ENCODE results near the gene LETM1.

The LETM1 gene

DNA sequence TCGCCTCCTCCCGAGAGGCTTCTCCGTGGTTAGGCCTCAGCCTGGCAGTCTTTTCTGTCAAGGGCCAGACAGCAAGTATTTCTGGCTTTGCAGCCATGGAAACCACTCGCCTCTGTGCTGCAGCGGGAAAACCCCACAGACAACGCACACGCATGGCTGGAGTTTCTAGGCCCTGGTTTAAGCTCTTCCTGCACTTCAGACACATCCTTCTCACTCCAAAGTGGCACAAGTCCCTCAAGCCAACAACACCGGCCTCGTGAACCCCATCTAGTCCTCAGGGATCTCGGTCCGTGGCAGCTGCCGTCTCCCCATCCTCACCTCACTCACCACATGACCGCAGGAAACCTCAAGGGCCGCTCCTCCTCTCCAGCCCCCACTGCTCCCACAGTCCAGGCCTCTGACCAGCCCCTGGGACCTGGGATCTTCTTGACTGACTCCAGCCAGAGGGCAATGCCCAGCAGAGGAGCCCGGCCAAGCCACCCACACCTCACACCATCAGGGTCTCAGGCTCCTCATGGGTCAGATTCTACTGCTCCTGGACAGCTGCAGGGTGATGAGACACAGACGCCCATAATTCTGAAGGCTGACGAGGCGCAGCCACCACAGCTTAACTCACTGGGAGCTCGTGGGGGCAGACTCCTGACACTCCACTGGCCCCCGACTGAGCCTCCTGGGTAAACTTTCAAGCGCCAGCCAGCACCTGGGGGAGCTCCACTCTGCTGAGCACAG lies 21.7 kb downstream of the LETM1 start:
- no peaks in the 10 kb centered on the region for H3K4me1 ChIP-seq (ENCODE audit: control insufficient read depth, insufficient read depth, low read length)
- no peak overlapping the region for H3K9ac ChIP-seq (ENCODE audit: low read length)
- no peaks in the 10 kb centered on the region for H3K27me3 ChIP-seq (replicated peaks; ENCODE audit: control insufficient read depth, insufficient read depth, low read length)
- peaks cover 98% of the 10 kb centered on the region for H3K36me3 ChIP-seq (ENCODE audit: control insufficient read depth, insufficient read depth, low read length, severe bottlenecking)
- DNase-seq (ENCODE audit: low read depth), result no peak
- H3K4me3 ChIP-seq (ENCODE audit: low read length), result no peak overlapping the region
- no peaks in the 10 kb centered on the region for H3K9me3 ChIP-seq (ENCODE audit: control insufficient read depth, low read length)

- no peaks in the 10 kb centered on the region for H3K4me1 ChIP-seq (ENCODE audit: control insufficient read depth, insufficient read depth, low read length)
- H3K9ac ChIP-seq (ENCODE audit: low read length), result no peak overlapping the region
- H3K4me3 ChIP-seq (ENCODE audit: low read length), result no peak overlapping the region
- H3K36me3 ChIP-seq (ENCODE audit: control insufficient read depth, insufficient read depth, low read length, severe bottlenecking), result peaks cover 91% of the 10 kb centered on the region
- no peak for DNase-seq (ENCODE audit: low read depth)
- no peaks in the 10 kb centered on the region for H3K9me3 ChIP-seq (ENCODE audit: control insufficient read depth, low read length)
- no peaks in the 10 kb centered on the region for H3K27me3 ChIP-seq (replicated peaks; ENCODE audit: control insufficient read depth, insufficient read depth, low read length)
These were observed 22.5 kb downstream of the LETM1 start for GRCh38 chr4:1833307-1834046.

GRCh38 chr4:1832690-1833089 lies 23.3 kb downstream of the LETM1 start:
- Histone ChIP-seq H3K9me3 (ENCODE audit: control insufficient read depth, low read length) (no peaks in the 10 kb centered on the region), H3K4me1 (ENCODE audit: control insufficient read depth, insufficient read depth, low read length) (no peaks in the 10 kb centered on the region), H3K4me3 (ENCODE audit: low read length) (no peak overlapping the region), H3K27me3 (replicated peaks; ENCODE audit: control insufficient read depth, insufficient read depth, low read length) (no peaks in the 10 kb centered on the region), H3K9ac (ENCODE audit: low read length) (no peak overlapping the region), H3K36me3 (ENCODE audit: control insufficient read depth, insufficient read depth, low read length, severe bottlenecking) (peaks cover 83% of the 10 kb centered on the region)
- DNase-seq (ENCODE audit: low read depth), result no peak

- no peaks in the 10 kb centered on the region for H3K9me3 ChIP-seq (ENCODE audit: control insufficient read depth, low read length)
- H3K4me3 ChIP-seq (ENCODE audit: low read length), result no peak overlapping the region
- H3K4me1 ChIP-seq (ENCODE audit: control insufficient read depth, insufficient read depth, low read length), result no peaks in the 10 kb centered on the region
- DNase-seq (ENCODE audit: low read depth), result no peak
- H3K36me3 ChIP-seq (ENCODE audit: control insufficient read depth, insufficient read depth, low read length, severe bottlenecking), result peaks cover 76% of the 10 kb centered on the region
- H3K9ac ChIP-seq (ENCODE audit: low read length), result no peak overlapping the region
- no peaks in the 10 kb centered on the region for H3K27me3 ChIP-seq (replicated peaks; ENCODE audit: control insufficient read depth, insufficient read depth, low read length)
These were observed 24.6 kb downstream of the LETM1 start for GRCh38 chr4:1831331-1831730.

- H3K9me3 ChIP-seq (ENCODE audit: control insufficient read depth, low read length), result no peaks in the 10 kb centered on the region
- H3K4me1 ChIP-seq (ENCODE audit: control insufficient read depth, insufficient read depth, low read length), result no peaks in the 10 kb centered on the region
- DNase-seq (ENCODE audit: low read depth), result no peak
- H3K9ac ChIP-seq (ENCODE audit: low read length), result no peak overlapping the region
- no peaks in the 10 kb centered on the region for H3K27me3 ChIP-seq (replicated peaks; ENCODE audit: control insufficient read depth, insufficient read depth, low read length)
- H3K36me3 ChIP-seq (ENCODE audit: control insufficient read depth, insufficient read depth, low read length, severe bottlenecking), result peaks cover 76% of the 10 kb centered on the region
- H3K4me3 ChIP-seq (ENCODE audit: low read length), result no peak overlapping the region
These were observed 25.2 kb downstream of the LETM1 start for GRCh38 chr4:1830642-1831228.

DNA sequence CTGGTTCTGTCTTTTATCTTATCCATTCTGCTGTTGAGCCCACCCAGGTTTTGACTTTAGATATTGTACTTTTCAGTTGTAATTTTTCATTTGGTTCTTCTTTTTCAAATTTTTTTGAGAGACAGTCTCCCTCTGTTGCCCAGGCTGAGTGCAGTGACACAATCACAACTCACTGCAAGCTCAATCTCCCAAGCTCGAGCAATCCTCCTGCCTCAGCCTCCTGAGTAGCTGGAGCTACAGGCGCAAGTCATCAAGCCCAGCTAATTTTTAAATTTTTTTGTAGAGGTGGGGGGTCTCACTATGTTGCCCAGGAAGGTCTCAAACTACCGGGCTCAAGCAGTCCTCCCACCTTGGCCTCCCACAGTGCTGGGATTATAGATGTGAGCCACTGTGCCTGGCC lies 25.7 kb downstream of the LETM1 start:
- H3K36me3 ChIP-seq (ENCODE audit: control insufficient read depth, insufficient read depth, low read length, severe bottlenecking), result peaks cover 76% of the 10 kb centered on the region

DNA sequence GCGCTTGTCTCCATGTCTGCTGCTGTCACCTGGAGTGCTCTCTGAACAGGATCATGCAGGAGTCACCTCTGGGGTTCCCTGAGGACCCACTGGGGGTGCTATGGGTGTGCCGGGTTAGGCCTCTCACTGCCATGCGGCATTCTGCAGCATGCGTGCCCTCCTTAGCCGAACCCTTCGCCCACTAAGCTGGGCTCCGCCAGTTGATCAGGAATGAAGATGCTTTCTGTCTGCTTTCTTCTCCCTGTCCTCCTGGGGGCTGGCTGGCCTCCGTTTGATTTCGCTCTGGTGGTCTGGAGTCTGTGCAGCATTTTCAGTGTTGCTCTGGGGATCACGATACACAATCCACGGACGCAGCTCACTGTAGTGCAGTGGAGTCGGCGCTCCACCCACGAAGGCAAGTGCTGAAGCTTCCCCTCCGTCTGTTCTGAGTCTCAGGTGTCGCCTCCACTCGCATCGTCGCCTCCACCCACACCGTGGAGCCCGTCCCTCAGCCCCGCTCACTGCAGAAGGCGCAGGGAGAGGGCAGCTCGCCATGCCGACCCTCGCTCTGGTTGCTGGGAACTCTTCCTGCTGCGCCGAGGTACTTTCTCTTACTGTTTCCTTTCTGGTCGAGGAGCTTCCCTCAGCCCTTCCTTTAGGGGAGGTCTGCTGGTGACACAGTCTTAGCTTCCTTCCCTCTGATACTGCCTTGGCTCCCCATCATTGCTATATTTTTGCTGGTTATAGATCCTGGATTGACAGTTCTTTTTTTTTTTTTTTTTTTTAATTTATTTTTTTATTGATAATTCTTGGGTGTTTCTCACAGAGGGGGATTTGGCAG lies 29.2 kb downstream of the LETM1 start:
- Histone ChIP-seq H3K27me3 (replicated peaks; ENCODE audit: control insufficient read depth, insufficient read depth, low read length) (no peaks in the 10 kb centered on the region), H3K36me3 (ENCODE audit: control insufficient read depth, insufficient read depth, low read length, severe bottlenecking) (peaks cover 75% of the 10 kb centered on the region), H3K4me1 (ENCODE audit: control insufficient read depth, insufficient read depth, low read length) (no peaks in the 10 kb centered on the region), H3K9ac (ENCODE audit: low read length) (no peak overlapping the region), H3K9me3 (ENCODE audit: control insufficient read depth, low read length) (no peaks in the 10 kb centered on the region), H3K4me3 (ENCODE audit: low read length) (no peak overlapping the region)
- DNase-seq (ENCODE audit: low read depth), result no peak

More for the DNA sequence above, 25.7 kb downstream of the LETM1 start:
- Histone ChIP-seq H3K4me1 (ENCODE audit: control insufficient read depth, insufficient read depth, low read length) (no peaks in the 10 kb centered on the region), H3K9ac (ENCODE audit: low read length) (no peak overlapping the region), H3K27me3 (replicated peaks; ENCODE audit: control insufficient read depth, insufficient read depth, low read length) (no peaks in the 10 kb centered on the region), H3K4me3 (ENCODE audit: low read length) (no peak overlapping the region), H3K9me3 (ENCODE audit: control insufficient read depth, low read length) (no peaks in the 10 kb centered on the region)
- no peak for DNase-seq (ENCODE audit: low read depth)

DNA sequence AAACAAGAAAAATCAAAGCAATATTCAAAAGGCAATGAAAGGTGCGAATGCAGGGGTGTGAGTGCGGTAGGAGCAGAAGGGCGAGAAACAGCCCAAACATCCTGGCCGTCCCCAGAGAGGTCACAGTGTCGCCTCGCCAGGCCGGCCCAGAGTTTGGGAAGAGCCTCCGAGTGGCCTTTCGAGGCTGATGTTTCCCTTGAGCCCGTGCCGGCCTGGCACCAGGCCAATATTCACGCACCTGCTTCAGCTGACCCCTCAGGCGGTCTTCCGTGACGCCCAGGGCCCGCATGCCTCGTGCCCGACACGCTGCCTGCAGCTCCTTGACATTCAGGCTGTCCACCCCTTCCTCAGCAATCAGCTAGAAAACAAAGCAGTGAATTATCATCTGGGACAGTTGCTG lies 30.6 kb downstream of the LETM1 start:
- peaks cover 71% of the 10 kb centered on the region for H3K36me3 ChIP-seq (ENCODE audit: control insufficient read depth, insufficient read depth, low read length, severe bottlenecking)
- DNase-seq (ENCODE audit: low read depth), result no peak
- no peaks in the 10 kb centered on the region for H3K27me3 ChIP-seq (replicated peaks; ENCODE audit: control insufficient read depth, insufficient read depth, low read length)
- no peaks in the 10 kb centered on the region for H3K4me1 ChIP-seq (ENCODE audit: control insufficient read depth, insufficient read depth, low read length)
- H3K9ac ChIP-seq (ENCODE audit: low read length), result no peak overlapping the region
- H3K9me3 ChIP-seq (ENCODE audit: control insufficient read depth, low read length), result no peaks in the 10 kb centered on the region
- H3K4me3 ChIP-seq (ENCODE audit: low read length), result no peak overlapping the region

DNA sequence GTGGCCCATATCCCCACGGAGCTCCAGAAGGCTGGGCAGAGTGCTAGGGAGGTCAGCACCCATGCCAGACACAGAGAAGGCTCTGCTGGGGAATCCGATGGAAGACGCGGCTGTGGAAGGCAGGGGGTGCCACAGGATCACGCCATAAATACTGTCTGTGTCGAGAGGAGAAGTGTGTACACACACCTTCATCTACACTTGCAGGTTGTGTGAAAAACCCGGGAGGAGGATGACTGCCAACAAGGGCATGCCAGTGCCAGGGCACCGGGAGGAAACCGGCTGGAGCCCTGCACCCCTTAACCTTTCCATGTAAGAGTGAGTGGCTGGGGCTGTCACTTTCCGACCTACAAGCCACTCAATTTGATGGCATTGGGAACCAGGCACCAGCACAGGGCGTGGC lies 31.2 kb downstream of the LETM1 start:
- DNase-seq (ENCODE audit: low read depth), result no peak
- Histone ChIP-seq H3K36me3 (ENCODE audit: control insufficient read depth, insufficient read depth, low read length, severe bottlenecking) (peaks cover 71% of the 10 kb centered on the region), H3K27me3 (replicated peaks; ENCODE audit: control insufficient read depth, insufficient read depth, low read length) (no peaks in the 10 kb centered on the region), H3K4me1 (ENCODE audit: control insufficient read depth, insufficient read depth, low read length) (no peaks in the 10 kb centered on the region), H3K9ac (ENCODE audit: low read length) (no peak overlapping the region), H3K4me3 (ENCODE audit: low read length) (no peak overlapping the region), H3K9me3 (ENCODE audit: control insufficient read depth, low read length) (no peaks in the 10 kb centered on the region)

DNA sequence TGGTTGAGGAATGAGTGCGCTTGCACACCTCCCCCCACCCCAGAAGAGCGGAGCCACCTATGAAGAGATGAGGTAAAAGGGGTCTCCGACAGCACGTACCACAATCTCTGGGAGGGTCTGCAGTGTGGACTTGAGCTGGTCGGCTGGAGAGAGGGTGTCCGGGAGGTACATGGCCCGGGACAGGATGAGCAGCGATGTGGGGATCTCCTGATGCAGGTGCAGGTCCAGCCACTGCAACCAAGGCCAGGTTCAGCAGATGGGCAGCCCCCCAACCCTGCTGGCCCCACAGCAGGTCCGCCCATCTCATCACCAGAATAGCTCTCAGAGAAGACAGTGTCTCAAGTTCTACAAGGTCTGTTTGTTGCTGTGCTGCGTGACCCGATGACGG lies 32.4 kb downstream of the LETM1 start:
- Histone ChIP-seq H3K4me3 (ENCODE audit: low read length) (no peak overlapping the region), H3K9me3 (ENCODE audit: control insufficient read depth, low read length) (no peaks in the 10 kb centered on the region), H3K4me1 (ENCODE audit: control insufficient read depth, insufficient read depth, low read length) (no peaks in the 10 kb centered on the region), H3K9ac (ENCODE audit: low read length) (no peak overlapping the region), H3K27me3 (replicated peaks; ENCODE audit: control insufficient read depth, insufficient read depth, low read length) (no peaks in the 10 kb centered on the region), H3K36me3 (ENCODE audit: control insufficient read depth, insufficient read depth, low read length, severe bottlenecking) (peaks cover 80% of the 10 kb centered on the region)
- DNase-seq (ENCODE audit: low read depth), result no peak
